NOMO-1 treated with dmso at 0.1 percent for 144 hours (cell line): ENCODE data around the gene DRD1.
"Not testable (repeated sequence)": the region's sequence is repeated elsewhere in the genome, so short reads cannot be mapped to it uniquely, and the experiment has no call there.

Experiments used
- DNase-seq: peaks from one replicate; lab custom pipeline; 2025; ENCODE audit not compliant: unreplicated experiment; lab: John Stamatoyannopoulos, UW

DRD1 gene

DNA sequence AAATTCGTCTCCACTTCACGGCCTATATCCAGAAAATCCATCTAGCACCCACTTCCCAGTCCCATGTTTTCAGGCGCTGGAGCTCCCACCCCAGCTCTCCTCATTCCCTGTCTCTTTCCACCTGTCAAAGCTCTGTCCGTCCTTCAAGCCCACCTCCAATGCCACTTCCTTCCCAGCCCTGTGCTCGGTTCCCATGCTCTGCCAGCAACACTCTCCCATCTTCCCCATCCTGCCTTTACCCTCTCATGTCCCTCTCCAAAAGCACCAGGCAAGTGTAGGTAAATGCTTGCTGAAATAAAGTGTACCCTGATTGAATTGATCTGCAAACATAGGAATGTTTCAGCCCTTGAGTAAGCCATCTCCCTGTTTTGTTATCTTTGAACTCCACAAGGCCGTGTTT lies 9.2 kb downstream of the DRD1 start:
- no peak for DNase-seq

DNA sequence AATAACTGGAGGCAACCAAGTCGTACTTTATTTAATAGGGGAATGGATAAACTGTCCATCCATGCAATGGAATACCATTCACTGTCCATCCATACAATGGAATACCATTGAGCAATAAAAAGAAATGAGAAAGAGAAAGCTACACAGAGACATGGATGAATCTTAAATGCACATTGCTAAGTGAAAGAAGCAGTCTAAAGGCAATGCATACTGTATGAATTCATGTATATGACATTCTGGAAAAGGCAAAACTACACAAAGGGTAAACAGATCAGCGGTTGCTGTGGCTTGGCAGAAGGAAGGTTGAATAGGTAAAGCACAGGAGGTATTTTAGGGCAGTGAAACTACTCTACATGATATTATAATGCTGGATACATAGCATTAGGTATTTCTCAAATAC lies 16.2 kb downstream of the DRD1 start:
- no peak for DNase-seq

DNA sequence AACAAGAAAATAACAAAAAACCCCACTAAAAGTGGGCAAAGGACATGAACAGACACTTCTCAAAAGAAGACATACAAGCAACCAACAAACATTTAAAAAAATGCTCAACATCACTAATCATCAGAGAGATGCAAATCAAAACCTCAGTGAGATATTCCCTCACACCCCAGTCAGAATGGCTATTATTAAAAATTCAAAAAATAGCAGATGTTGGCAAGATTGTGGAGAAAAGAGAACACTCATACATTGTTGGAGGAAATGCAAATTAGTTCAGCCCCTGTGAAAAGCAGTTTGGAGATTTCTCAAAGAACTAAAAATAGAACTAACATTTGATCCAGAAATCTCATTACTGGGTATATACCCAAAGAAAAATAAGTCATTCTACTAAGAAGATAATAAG lies 19.4 kb downstream of the DRD1 start:
- DNase-seq = not testable (repeated sequence)

DNA sequence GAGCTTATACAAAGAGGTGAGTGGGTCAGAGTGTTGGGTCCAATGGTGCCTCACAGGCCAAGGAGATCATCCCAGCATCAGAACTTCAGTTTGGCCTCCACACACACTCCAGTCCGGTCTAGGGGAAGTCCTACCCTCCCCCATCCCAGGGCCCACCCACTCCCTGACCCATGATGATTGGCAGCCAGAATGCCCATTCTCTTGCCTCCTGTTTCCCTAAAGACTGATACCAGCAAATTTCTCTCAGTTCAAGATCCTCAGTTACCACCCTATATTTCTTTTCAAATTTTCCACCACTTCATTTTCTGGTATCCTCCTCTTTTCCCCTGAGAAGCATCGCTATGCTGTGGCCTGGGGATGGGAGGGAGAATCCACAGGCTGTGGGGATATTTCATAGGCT lies 21.9 kb downstream of the DRD1 start:
- no peak for DNase-seq

DNA sequence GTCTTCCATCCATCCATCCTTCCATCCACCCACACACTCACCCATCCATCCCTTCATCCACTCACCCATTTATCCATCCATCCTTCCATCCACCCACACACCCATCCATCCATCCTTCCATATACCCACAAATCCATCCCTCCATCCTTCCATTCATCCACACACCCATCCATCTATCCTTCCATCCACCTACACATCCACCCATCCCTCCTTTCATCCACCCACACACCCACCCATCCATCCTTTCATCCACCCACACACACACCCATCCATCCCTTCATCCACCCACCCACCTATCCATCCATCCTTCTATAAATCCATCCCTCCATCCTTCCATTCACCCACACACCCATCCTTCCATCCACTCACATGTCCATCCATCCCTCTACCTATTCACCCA lies 23.6 kb downstream of the DRD1 start:
- no peak for DNase-seq

DNA sequence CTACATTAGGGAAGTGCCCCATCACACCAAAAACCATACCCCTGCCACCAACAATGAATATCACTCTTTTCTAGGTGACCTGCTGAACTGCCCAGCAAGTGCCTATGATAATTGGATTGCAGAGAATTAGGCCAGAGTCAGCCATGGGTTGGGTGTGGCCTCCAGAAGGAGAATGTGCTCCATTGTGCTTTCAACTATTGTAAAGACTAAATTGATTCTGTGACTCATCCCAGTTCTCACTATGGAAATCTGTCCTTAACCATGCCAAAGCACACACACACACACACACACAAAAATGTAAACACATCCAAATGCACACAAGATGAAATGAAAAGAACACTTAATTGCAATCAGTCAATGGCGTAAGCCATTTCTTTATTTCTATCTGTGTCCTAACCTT lies 25.7 kb downstream of the DRD1 start:
- no peak for DNase-seq

DNA sequence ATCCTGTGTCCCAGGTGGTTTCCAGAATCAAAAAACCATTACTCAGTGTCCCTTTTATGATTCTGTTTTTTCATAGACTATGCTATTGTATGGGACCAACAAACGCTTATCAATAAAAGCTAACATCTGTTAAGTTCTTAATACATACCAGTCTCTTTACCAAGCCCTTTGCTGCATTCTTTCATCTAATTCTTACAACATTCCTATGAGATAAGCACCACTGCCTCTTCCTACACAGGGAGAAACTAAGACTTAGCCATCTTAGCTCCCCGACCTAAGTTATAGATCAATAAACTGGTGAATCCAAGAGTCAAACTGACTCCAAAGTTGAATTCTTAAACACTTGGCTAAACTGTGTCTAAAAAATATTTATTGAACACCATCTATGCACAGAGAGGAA lies 26.6 kb downstream of the DRD1 start:
- no peak for DNase-seq

DNA sequence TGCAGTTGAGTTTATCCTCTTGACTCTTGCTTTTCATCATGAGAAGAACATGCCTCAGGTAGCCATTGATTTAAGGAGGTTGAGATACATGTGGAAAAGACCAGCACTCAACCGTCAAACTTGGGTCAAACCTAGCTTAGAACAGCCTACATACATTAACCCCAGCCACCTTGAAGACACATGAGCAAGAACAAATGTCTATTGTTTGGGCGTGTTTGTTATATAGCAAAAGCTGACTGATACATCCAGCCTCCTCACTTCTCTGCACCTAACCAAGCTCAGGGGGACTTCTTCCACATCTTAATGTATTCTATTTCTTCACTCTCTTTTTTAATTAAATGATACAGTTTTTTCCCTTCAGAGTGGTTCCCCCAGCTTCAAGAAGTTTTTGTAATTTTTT lies 28.7 kb downstream of the DRD1 start:
- no peak for DNase-seq

DNA sequence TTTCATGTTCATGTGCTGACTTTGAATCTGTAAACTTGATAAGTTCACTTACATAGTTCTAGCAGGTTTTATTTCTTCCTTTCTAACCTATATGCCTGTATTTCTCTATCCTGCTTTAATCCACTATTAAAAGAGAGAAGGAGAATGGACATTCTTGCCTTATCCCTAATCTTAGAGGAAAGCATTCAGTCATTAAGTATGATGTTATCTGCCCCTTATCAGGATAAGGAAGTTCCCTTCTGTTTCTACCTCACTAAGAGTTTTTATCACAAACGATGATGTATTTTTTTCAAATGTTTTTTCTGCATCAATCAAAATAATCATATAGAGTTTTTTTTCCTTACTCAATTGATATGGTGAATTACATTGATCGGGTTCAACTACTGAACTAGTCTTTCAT lies 33.1 kb downstream of the DRD1 start:
- no peak for DNase-seq

DNA sequence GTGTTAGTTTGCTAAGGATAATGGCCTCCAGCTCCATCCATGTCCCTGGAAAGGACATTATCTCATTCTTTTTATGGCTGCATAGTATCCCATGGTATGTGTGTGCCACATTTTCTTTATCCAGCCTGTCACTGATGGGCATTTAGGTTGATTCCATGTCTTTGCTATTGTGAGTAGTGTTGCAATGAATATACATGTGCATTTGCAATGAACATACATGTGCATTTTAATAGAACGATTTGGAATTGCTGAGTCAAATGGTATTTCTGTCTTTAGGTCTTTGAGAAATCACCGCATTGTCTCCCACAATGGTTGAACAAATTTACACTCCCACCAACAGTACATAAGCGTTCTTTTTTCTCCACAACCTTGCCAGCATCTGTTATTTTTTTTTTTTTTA lies 37.7 kb downstream of the DRD1 start:
- DNase-seq = no peak

DNA sequence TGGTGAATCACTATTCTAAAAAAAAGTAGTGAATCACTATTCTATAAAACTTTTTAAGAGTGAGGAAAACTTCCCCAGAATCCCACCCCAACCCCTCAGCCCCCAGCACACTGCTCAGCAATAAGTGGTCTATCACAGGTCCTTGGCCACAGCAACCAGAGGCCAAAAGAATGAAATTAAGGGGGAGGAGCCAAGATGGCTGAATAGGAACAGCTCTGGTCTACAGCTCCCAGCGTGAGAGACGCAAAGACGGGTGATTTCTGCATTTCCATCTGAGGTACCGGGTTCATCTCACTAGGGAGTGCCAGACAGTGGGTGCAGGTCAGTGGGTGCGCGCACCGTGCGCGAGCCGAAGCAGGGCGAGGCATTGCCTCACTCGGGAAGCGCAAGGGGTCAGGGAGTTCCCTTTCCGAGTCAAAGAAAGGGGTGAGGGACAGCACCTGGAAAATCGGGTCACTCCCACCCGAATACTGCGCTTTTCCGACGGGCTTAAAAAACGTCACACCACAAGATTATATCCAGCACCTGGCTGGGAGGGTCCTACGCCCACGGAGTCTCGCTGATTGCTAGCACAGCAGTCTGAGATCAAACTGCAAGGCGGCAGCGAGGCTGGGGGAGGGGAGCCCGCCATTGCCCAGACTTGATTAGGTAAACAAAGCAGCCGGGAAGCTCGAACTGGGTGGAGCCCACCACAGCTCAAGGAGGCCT lies 46.2 kb downstream of the DRD1 start:
- DNase-seq = not testable (repeated sequence)

DNA sequence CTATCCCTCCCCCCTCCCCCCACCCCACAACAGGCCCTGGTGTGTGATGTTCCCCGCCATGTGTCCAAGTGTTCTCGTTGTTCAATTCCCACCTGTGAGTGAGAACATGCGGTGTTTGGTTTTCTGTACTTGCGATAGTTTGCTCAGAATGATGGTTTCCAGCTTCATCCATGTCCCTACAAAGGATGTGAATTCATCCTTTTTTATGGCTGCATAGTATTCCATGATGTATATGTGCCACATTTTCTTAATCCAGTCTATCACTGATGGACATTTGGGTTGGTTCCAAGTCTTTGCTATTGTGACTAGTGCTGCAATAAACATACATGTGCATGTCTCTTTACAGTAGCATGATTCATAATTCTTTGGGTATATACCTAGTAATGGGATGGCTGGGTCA lies 48.6 kb downstream of the DRD1 start:
- not testable (repeated sequence) for DNase-seq

DNA sequence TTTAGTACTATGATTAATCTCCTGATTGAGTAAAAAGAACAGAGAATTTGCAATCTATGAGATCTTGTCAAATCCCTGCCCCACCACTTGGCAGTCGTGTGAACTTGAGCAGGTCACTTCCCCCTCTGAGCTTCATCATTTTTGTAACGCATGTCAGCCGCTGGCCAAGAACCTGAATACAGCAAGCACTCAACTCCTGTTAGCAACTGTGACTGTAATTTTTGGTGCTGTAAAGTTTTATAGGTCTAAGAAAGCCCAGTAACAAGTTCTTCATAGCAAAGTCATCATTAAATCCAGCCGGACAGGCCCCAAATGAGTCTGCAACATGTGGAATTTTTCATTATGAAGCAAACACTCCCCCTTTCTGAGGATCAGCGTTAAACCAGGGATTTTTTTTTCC lies 49.4 kb downstream of the DRD1 start:
- DNase-seq = no peak

DNA sequence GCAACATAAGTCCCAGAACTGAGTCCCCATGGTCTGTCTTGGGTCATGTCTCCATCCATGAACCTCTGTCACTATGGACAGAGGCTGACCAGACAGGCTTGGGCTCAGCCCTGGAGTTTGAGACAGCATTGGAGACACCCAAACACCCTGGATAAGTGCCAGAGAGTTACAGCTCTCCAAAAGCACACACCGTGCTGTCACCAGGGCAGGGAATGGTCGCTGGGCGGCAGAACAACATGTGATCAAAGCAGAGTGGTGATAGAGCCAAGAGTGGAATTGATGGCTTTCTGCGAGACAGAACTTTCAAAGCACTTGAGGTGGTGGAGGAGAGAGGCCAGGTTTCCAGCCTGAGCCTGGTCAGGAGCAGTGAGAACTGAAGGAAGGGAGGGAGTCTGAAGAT lies 50.1 kb downstream of the DRD1 start:
- DNase-seq = no peak

DNA sequence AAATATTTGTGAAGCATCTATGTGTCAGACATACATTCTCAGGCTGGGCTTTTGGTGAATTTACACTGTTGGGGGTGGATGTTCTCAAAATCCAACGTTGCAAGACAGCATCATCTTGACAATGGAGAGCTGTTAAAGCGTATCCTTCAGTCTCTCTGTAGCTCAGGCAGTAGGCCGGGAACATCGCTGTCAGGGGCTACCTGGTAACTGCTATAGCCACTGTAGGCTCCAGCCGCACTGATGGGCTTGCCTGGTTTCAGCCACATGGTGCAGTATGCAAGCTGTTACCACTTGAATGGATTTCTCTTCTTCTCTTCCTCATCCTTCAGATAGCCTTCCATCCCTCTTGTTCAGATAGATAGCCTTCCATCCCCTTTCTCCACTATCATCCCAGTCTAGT lies 51.7 kb downstream of the DRD1 start:
- no peak for DNase-seq

DNA sequence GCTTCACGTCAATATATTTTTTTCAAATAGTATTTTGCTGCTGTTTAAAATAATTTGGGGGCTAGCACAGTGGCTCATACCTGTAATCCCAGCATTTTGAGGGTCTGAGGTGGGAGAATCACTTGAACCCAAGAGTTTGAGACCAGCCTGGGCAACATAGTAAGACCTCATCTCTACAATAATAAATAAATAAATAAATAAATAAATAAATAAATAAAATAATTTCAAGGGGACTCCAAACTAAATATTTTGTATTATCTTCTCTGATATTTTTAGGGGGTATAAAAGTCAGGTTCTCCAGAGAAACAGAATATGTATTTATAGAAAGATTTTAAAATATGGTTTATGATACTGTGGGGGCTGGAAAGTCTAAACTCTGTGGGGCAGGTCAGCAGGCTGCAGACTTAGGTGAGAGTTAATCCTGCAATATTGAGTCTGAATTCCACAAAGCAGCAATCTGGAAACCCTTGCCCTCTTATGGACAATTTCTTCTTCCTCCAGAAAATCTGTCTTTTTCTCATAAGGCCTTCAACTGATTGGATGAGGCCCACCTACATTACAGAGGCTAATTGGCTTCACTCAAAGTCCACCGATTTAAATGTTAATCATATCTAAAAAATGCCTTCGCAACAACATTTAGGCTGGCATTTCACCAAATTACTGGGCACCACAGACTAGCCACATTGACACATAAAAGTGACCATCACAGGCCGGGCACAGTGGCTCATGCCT lies 53.5 kb downstream of the DRD1 start:
- DNase-seq = no peak
